GM23338 (cell line): ENCODE results near the gene GALNT16. TPM values are rescaled to one million over a fixed set of nuclear protein-coding genes. Genes with fewer than 3 reads are reported as not detected.

Experiments
- ATAC-seq: fragments of 200-7000 bp; cut with Tn5 transposase; 3 replicates; pipeline ENCODE4 v1.9.1; 2020
- DNase-seq: peaks from one replicate; pipeline ENCODE4 v3.0.0-alpha.2; 2015; ENCODE audit warnings: low spot score
- H2AFZ ChIP-seq: fragments of 200-600 bp; sonication (generic); 2 replicates; pipeline ENCODE4 v1.8.0; 2016; ENCODE audit warnings: antibody characterized with exemption, mild to moderate bottlenecking, moderate library complexity
- H3F3A ChIP-seq: fragments of 200-600 bp; sonication (generic); replicated peaks from 2 replicates; pipeline ENCODE4 v1.8.0; 2017; ENCODE audit warnings: antibody characterized with exemption, mixed run types, low read depth
- H3K27ac ChIP-seq: fragments of 200-600 bp; sonication (generic); 2 replicates; pipeline ENCODE4 v1.6.1; 2016; ENCODE audit warnings: low read depth
- H3K27me3 ChIP-seq: fragments of 200-600 bp; sonication (generic); 2 replicates; pipeline ENCODE4 v1.8.0; 2016; ENCODE audit warnings: mild to moderate bottlenecking, mixed run types, moderate library complexity; ENCODE audit not compliant: insufficient read depth
- H3K36me3 ChIP-seq: fragments of 200-600 bp; sonication (generic); 2 replicates; pipeline ENCODE4 v1.8.0; 2016; ENCODE audit warnings: mild to moderate bottlenecking; ENCODE audit not compliant: insufficient read depth
- H3K4me1 ChIP-seq: fragments of 200-600 bp; sonication (generic); 2 replicates; pipeline ENCODE4 v1.8.0; 2016; ENCODE audit warnings: mild to moderate bottlenecking, moderate library complexity; ENCODE audit not compliant: insufficient read depth
- H3K4me2 ChIP-seq: fragments of 200-600 bp; sonication (generic); 2 replicates; pipeline ENCODE4 v1.7.1; 2017; ENCODE audit warnings: mixed run types
- H3K4me3 ChIP-seq: fragments of 200-600 bp; sonication (generic); 2 replicates; pipeline ENCODE4 v1.6.1; 2016; ENCODE audit warnings: mixed run types
- H3K79me2 ChIP-seq: fragments of 200-600 bp; sonication (generic); replicated peaks from 2 replicates; pipeline ENCODE4 v1.8.0; 2017; ENCODE audit warnings: mild to moderate bottlenecking; ENCODE audit not compliant: insufficient read depth
- H3K9me2 ChIP-seq: fragments of 200-600 bp; sonication (generic); 2 replicates; pipeline ENCODE4 v1.8.0; 2017; ENCODE audit not compliant: insufficient read depth
- H4K20me1 ChIP-seq: fragments of 200-600 bp; sonication (generic); replicated peaks from 2 replicates; pipeline ENCODE4 v1.8.0; 2017; ENCODE audit warnings: mild to moderate bottlenecking; ENCODE audit not compliant: insufficient read depth
- H3K27ac Mint-ChIP-seq: 2 replicates; pipeline ENCODE4 v1.8.0; 2020; ENCODE audit warnings: inconsistent platforms, mild to moderate bottlenecking, moderate library complexity, mixed read lengths
- H3K27me3 Mint-ChIP-seq: 3 replicates; pipeline ENCODE4 v1.8.0; 2022; ENCODE audit warnings: low read depth, mild to moderate bottlenecking, moderate library complexity, mixed read lengths, inconsistent platforms; ENCODE audit not compliant: insufficient read depth, poor library complexity
- H3K36me3 Mint-ChIP-seq: 3 replicates; pipeline ENCODE4 v1.8.0; 2021; ENCODE audit warnings: low read depth, mild to moderate bottlenecking, inconsistent platforms, moderate library complexity, mixed read lengths
- H3K4me1 Mint-ChIP-seq: 3 replicates; pipeline ENCODE4 v1.8.0; 2020; ENCODE audit warnings: mild to moderate bottlenecking, inconsistent platforms, mixed read lengths
- H3K4me3 Mint-ChIP-seq: 3 replicates; pipeline ENCODE4 v1.8.0; 2021; ENCODE audit warnings: moderate library complexity, mild to moderate bottlenecking, inconsistent platforms, mixed read lengths
- H3K9me3 Mint-ChIP-seq: 3 replicates; pipeline ENCODE4 v1.8.0; 2020; ENCODE audit warnings: moderate library complexity, mild to moderate bottlenecking, inconsistent platforms, mixed read lengths
- CREB1 ChIP-seq: fragments of 250-450 bp; sonication (Bioruptor Pico); IDR thresholded peaks from 2 replicates; pipeline ENCODE4 v1.5.0; 2020; ENCODE audit warnings: low read depth, mild to moderate bottlenecking, moderate library complexity
- CTCF ChIP-seq, 2 experiments: fragments of 200-600 bp in 1 of 2; sonication (generic) in 1 of 2; conservative IDR thresholded peaks; 2 replicates each; pipeline versions ENCODE4 v1.5.1 to v1.6.1; 2016 to 2017; ENCODE audit warnings: antibody characterized with exemption in 2 of 2, low read depth in 2 of 2, mild to moderate bottlenecking in 2 of 2, moderate library complexity in 1 of 2
- EZH2 ChIP-seq: fragments of 200-600 bp; sonication (generic); IDR thresholded peaks from one replicate; pipeline ENCODE4 v1.8.0; 2017; ENCODE audit warnings: antibody characterized with exemption, mild to moderate bottlenecking, low read depth; ENCODE audit not compliant: unreplicated experiment
- EZH2phosphoT487 ChIP-seq: fragments of 200-600 bp; sonication (generic); IDR thresholded peaks from one replicate; pipeline ENCODE4 v1.8.1; 2018; ENCODE audit warnings: antibody characterized with exemption; ENCODE audit not compliant: unreplicated experiment
- JUNB ChIP-seq: IDR thresholded peaks from one replicate; pipeline ENCODE4 v1.6.1; 2016; ENCODE audit warnings: antibody characterized with exemption; ENCODE audit not compliant: unreplicated experiment
- NANOG ChIP-seq: IDR thresholded peaks from 2 replicates; pipeline ENCODE4 v1.6.1; 2016; ENCODE audit warnings: antibody characterized with exemption, borderline replicate concordance
- POLR2AphosphoS5 ChIP-seq: IDR thresholded peaks from 2 replicates; pipeline ENCODE4 v1.6.1; 2016; ENCODE audit warnings: antibody characterized with exemption, low read depth
- REST ChIP-seq: IDR thresholded peaks from one replicate; pipeline ENCODE4 v1.6.1; 2018; ENCODE audit warnings: antibody characterized with exemption; ENCODE audit not compliant: unreplicated experiment
- STAT1 ChIP-seq: IDR thresholded peaks from one replicate; pipeline ENCODE4 v1.6.1; 2016; ENCODE audit warnings: antibody characterized with exemption; ENCODE audit not compliant: unreplicated experiment
- ZNF114 ChIP-seq: fragments of 250-450 bp; sonication (Bioruptor Pico); IDR thresholded peaks from 2 replicates; pipeline ENCODE4 v1.5.0; 2020; ENCODE audit warnings: mild to moderate bottlenecking, moderate library complexity
- ZNF331 ChIP-seq: fragments of 250-450 bp; sonication (Bioruptor Pico); IDR thresholded peaks from 2 replicates; pipeline ENCODE4 v1.5.0; 2020; ENCODE audit warnings: low read depth, mild to moderate bottlenecking, moderate library complexity
- ZNF462 ChIP-seq: fragments of 250-450 bp; sonication (Bioruptor Pico); IDR thresholded peaks from 2 replicates; pipeline ENCODE4 v1.5.0; 2020; ENCODE audit warnings: mild to moderate bottlenecking, moderate library complexity
- polyA plus RNA-seq: library from polyadenylated mRNA; unstranded; fragments of >200 nt; fragmentation: Nextera tagmentation; extraction: Ambion mirVana; gene quantifications from 2 replicates; pipeline ENCODE4 v1.2.1, GENCODE V29; 2016
- total RNA-seq: library from RNA; depleted of rRNA; stranded (reverse); fragments of >200 nt; shearing (Covaris generic); gene quantifications from 2 replicates; pipeline ENCODE4 v1.2.3, GENCODE V29; 2014

Gene GALNT16
- total and polyA plus RNA-seq, 2 experiments from 2014 or later, result 1.5 to 2.9 TPM

- no peak for DNase-seq
- TF ChIP-seq POLR2AphosphoS5 (no peak), NANOG (no peak), ZNF114 (no peak), CTCF (conservative IDR thresholded peaks at IDR 0.05; ENCODE audit: low read depth in 2 of 2) (no peak), ZNF331 (CRISPR knock-in tag) (no peak), ZNF462 (CRISPR knock-in tag) (no peak), JUNB (no peak), EZH2 (no peak), EZH2phosphoT487 (no peak), STAT1 (no peak), REST (no peak), CREB1 (CRISPR knock-in tag) (no peak)
- no peak overlapping the region for H3K4me2 ChIP-seq
- no peaks in the 10 kb centered on the region for H3K27me3 ChIP-seq
- peaks cover 15% of the 10 kb centered on the region for H3K36me3 ChIP-seq
- no peaks in the 10 kb centered on the region for H3K4me1 ChIP-seq
- H3K9me2 ChIP-seq, result no peaks in the 10 kb centered on the region
- H4K20me1 ChIP-seq, result peaks cover 18% of the 10 kb centered on the region
- Mint-ChIP-seq H3K27me3 (peaks cover 5% of the 10 kb centered on the region), H3K27ac (no peak overlapping the region), H3K36me3 (peaks cover 44% of the 10 kb centered on the region; the same call in 2 of the 3 replicates), H3K4me3 (no peak overlapping the region), H3K9me3 (peaks cover 5% of the 10 kb centered on the region; the same call in 1 of the 3 replicates), H3K4me1 (peaks cover under 1% of the 10 kb centered on the region; the same call in 1 of the 3 replicates)
- no peak for ATAC-seq
- H3F3A ChIP-seq, result no peaks in the 10 kb centered on the region
- no peak overlapping the region for H3K4me3 ChIP-seq
- H2AFZ ChIP-seq, result no peak overlapping the region
- 0 out of 2 replicates have a peak, but pooled peaks cover 8% of the 10 kb centered on the region for H3K79me2 ChIP-seq
- no peak overlapping the region for H3K27ac ChIP-seq
Observed at GRCh38 chr14:69375182-69375581, 115.2 kb downstream of the GALNT16 start.
